K562 (cell line): ENCODE data around the gene STOX1. TPM values are rescaled to one million over a fixed set of nuclear protein-coding genes. Genes with fewer than 3 reads are reported as not detected.

Source experiments
- ATAC-seq: fragments of 200-7000 bp; cut with Tn5 transposase; 3 replicates; pipeline ENCODE4 v1.9.1; 2020; ENCODE audit warnings: moderate library complexity
- BruUV-seq: library from RNA; stranded (reverse); fragments of 400-500 nt; replicated peaks from 2 replicates; lab custom pipeline; 2021; lab: Mats Ljungman, UMichigan
- CTCF ChIA-PET: fragments of 300-600 bp; formaldehyde crosslinking; extraction: SDS; loops from one replicate; lab custom pipeline; 2021; ENCODE audit warnings: low intra/inter-chr PET ratio; lab: Yijun Ruan, JAX
- POLR2A ChIA-PET: fragments of 300-600, 350-650 bp; sonication (Branson Sonifier 250); formaldehyde crosslinking; extraction: SDS; loops from one replicate; lab custom pipeline; 2021; ENCODE audit warnings: antibody characterized with exemption, inconsistent platforms; lab: Yijun Ruan, JAX
- DNase-seq, 4 experiments: peaks; one replicate each; pipeline versions ENCODE4 v3.0.0 to v3.0.0-alpha.2; 2011 to 2018; ENCODE audit warnings: low spot score in 3 of 4, mixed read lengths in 3 of 4; ENCODE audit errors: extremely low read depth in 1 of 4
- FAIRE-seq: peaks from 2 replicates; lab custom pipeline; 2011; peaks lifted over from hg19 to GRCh38; lab: Jason Lieb, UNC
- H2AFZ ChIP-seq: 2 replicates; pipeline ENCODE4 v1.6.0; 2011; ENCODE audit warnings: low read depth, low read length, control low read depth, inconsistent platforms
- H3K27ac ChIP-seq: fragments of 200-600 bp; 3 replicates; pipeline ENCODE4 v1.8.0; 2011; ENCODE audit warnings: low read depth, mild to moderate bottlenecking, control low read depth, inconsistent platforms, low read length, moderate library complexity, mixed read lengths; ENCODE audit errors: extremely low read depth
- H3K27me3 ChIP-seq, 2 experiments: fragments of 300-600 bp in 1 of 2; 2 replicates in 1 of 2; 3 replicates in 1 of 2; pipeline versions ENCODE4 v1.6.0 to v1.8.0; 2011; ENCODE audit warnings: inconsistent platforms in 2 of 2, low read length in 2 of 2, mild to moderate bottlenecking in 1 of 2, mixed read lengths in 1 of 2, moderate library complexity in 1 of 2; ENCODE audit not compliant: control insufficient read depth in 2 of 2, insufficient read depth in 2 of 2
- H3K36me3 ChIP-seq: fragments of 300-600 bp; 3 replicates; pipeline ENCODE4 v1.8.0; 2011; ENCODE audit warnings: mild to moderate bottlenecking, low read length, inconsistent platforms; ENCODE audit not compliant: control insufficient read depth, insufficient read depth
- H3K4me1 ChIP-seq, 2 experiments: fragments of 200-600 bp in 1 of 2; replicated peaks in 1 of 2; 2 replicates in 1 of 2; 3 replicates in 1 of 2; pipeline versions ENCODE4 v1.5.1 to v1.8.0; 2011; ENCODE audit warnings: inconsistent platforms in 2 of 2, low read length in 2 of 2, mild to moderate bottlenecking in 1 of 2, mixed read lengths in 1 of 2, moderate library complexity in 1 of 2; ENCODE audit not compliant: control insufficient read depth in 2 of 2, insufficient read depth in 2 of 2
- H3K4me2 ChIP-seq: 2 replicates; pipeline ENCODE4 v1.6.1; 2011; ENCODE audit warnings: low read length, control low read depth, inconsistent platforms, mixed read lengths; ENCODE audit not compliant: insufficient read depth
- H3K4me3 ChIP-seq: fragments of 200-600 bp; sonication (generic), shearing (Covaris generic); 2 replicates; pipeline ENCODE4 v1.5.1; 2016; ENCODE audit warnings: control low read depth, inconsistent platforms
- H3K79me2 ChIP-seq: fragments of 200-600 bp; 3 replicates; pipeline ENCODE4 v1.8.0; 2011; ENCODE audit warnings: low read length, inconsistent platforms; ENCODE audit not compliant: control insufficient read depth, insufficient read depth
- H3K9ac ChIP-seq, 2 experiments: 2 replicates each; pipeline versions ENCODE4 v1.6.0 to v1.6.1; 2011; ENCODE audit warnings: low read depth in 2 of 2, low read length in 2 of 2, control low read depth in 1 of 2, inconsistent platforms in 1 of 2, mild to moderate bottlenecking in 1 of 2, mixed read lengths in 1 of 2; ENCODE audit not compliant: insufficient read depth in 1 of 2
- H3K9me1 ChIP-seq: one replicate; pipeline ENCODE4 v1.6.0; 2011; ENCODE audit warnings: inconsistent platforms, mild to moderate bottlenecking, low read length, moderate library complexity; ENCODE audit not compliant: control insufficient read depth, insufficient read depth
- H3K9me3 ChIP-seq: replicated peaks from 2 replicates; pipeline ENCODE4 v1.5.1; 2011; ENCODE audit warnings: low read depth, low read length, inconsistent platforms; ENCODE audit not compliant: control insufficient read depth, insufficient read depth
- H4K20me1 ChIP-seq: replicated peaks from 2 replicates; pipeline ENCODE4 v1.6.1; 2011; ENCODE audit warnings: low read length, inconsistent platforms, mixed read lengths; ENCODE audit not compliant: control insufficient read depth, insufficient read depth
- RREB1 ChIP-seq: fragments of 250-450 bp; sonication (Bioruptor Pico); IDR thresholded peaks from 2 replicates; pipeline ENCODE4 v1.4.0; 2020
- ZBTB33 ChIP-seq: sonication (generic); formaldehyde crosslinking; IDR thresholded peaks from 2 replicates; pipeline ENCODE4 v1.8.1; 2023; ENCODE audit warnings: mild to moderate bottlenecking, missing genetic modification reagents
- ZKSCAN3 ChIP-seq: fragments of 250-450 bp; sonication (Bioruptor Pico); IDR thresholded peaks from 2 replicates; pipeline ENCODE4 v1.4.0; 2020
- WGBS: fragments of 100-300 bp; shearing (Covaris generic); methylation state at CpG from one replicate; pipeline ENCODE4 v1.1.6; 2016; ENCODE audit warnings: low coverage, mixed read lengths; ENCODE audit not compliant: insufficient coverage; ENCODE audit errors: missing lambda C conversion rate; 5-methylcytosine and 5-hydroxymethylcytosine counted together
- in situ Hi-C: fragments of 300-500 bp; cut with MboI; formaldehyde crosslinking; loops from 4 replicates; pipeline ENCODE4 v1.15.0; 2018; ENCODE audit warnings: inconsistent platforms, mixed read lengths
- intact Hi-C: fragments of 100-400 bp; cut with micrococcal nuclease; formaldehyde crosslinking; loops from 2 replicates; pipeline ENCODE4 v1.14.2; 2022
- polyA plus RNA-seq, 8 experiments: library from polyadenylated mRNA; depleted of rRNA in 4 of 8; stranded (reverse) in 5 of 8; unstranded in 3 of 8; fragments of >200 nt; fragmentation: Nextera tagmentation in 2 of 8; fragmentation: Illumina TruSeq in 1 of 8; extraction: Ambion mirVana in 2 of 8; extraction: Trizol in 1 of 8; gene quantifications; 2 replicates each; pipeline versions ENCODE4 v1.2.1 to v1.2.3, GENCODE V29; 2011 to 2014; ENCODE audit warnings: inconsistent platforms in 1 of 8, missing spikeins in 1 of 8
- total RNA-seq, 7 experiments: library from RNA; depleted of rRNA in 6 of 7; stranded (reverse); fragments of >200 nt in 6 of 7; fragmentation: Illumina TruSeq in 2 of 7; extraction: Trizol in 2 of 7; gene quantifications; 2 replicates each; pipeline versions ENCODE4 v1.2.1 to v1.2.3, GENCODE V29; 2011 to 2021; ENCODE audit warnings: low replicate concordance in 1 of 7

Gene STOX1
- total and polyA plus RNA-seq, 9 of the 15 experiments (the other 6 are each of a cell fraction or from before 2014, with no cell fraction given) = 0.09 to 0.87 (median 0.29) TPM

- Histone ChIP-seq H4K20me1 (no peaks in the 10 kb centered on the region), H3K9ac (no peak overlapping the region), H3K27ac (no peak overlapping the region), H3K4me2 (no peak overlapping the region), H3K9me1 (no peaks in the 10 kb centered on the region), H3K9me3 (no peaks in the 10 kb centered on the region), H3K79me2 (no peaks in the 10 kb centered on the region), H2AFZ (no peak overlapping the region), H3K4me1 (no peaks in the 10 kb centered on the region), H3K36me3 (peaks cover 86% of the 10 kb centered on the region), H3K27me3 (no peaks in the 10 kb centered on the region), H3K4me3 (no peak overlapping the region)
- DNase-seq = no peak
- TF ChIP-seq ZBTB33 (CRISPR knock-in tag) = 0 out of 2 replicates have a peak, but pooled peaks have one; percentile 22
- no peak for TF ChIP-seq ZKSCAN3 (CRISPR knock-in tag)
- TF ChIP-seq RREB1 (CRISPR knock-in tag) = no peak
- ATAC-seq = no peak
- intact Hi-C loops = no loop called here
- in situ Hi-C loops = loop anchor here (10.0 kb wide), 1 partner anchor 1964 kb away; no protein-coding TSS in a partner anchor
- CTCF ChIA-PET = interaction anchor here (3.2 kb wide), 1 partner anchor 107 kb away, joined by 39 read pairs; no protein-coding TSS in a partner anchor
- WGBS = 94% methylated on average over 10 of the region's 10 CpGs
- no peak for FAIRE-seq
- POLR2A ChIA-PET = interaction anchor here (1.0 to 2.0 kb wide), 3 partner anchors 9 to 16 kb away, joined by 4 to 6 read pairs (median 5); no protein-coding TSS in a partner anchor
- BruUV-seq = no TSS peak
These were observed 36.9 kb upstream of the STOX1 start for GRCh38 chr10:68790476-68790875.
